Caco-2 (cell line): ENCODE data around the gene RAI1. TPM values are rescaled to one million over a fixed set of nuclear protein-coding genes. Genes with fewer than 3 reads are reported as not detected.
A peak's percentile ranks its signal among the peaks of the same experiment; 100 is the strongest.

ENCODE experiments used
- BruUV-seq: library from RNA; stranded (reverse); fragments of 400-500 nt; replicated peaks from 2 replicates; lab custom pipeline; 2021; lab: Mats Ljungman, UMichigan
- CTCF ChIA-PET: fragments of 300-600 bp; sonication (Branson Sonifier 250); formaldehyde crosslinking; loops from one replicate; lab custom pipeline; 2022; ENCODE audit warnings: antibody characterized with exemption; lab: Charles Lee
- POLR2A ChIA-PET: fragments of 300-600 bp; sonication (Branson Sonifier 250); formaldehyde crosslinking; loops from one replicate; lab custom pipeline; 2022; ENCODE audit warnings: antibody characterized with exemption; lab: Charles Lee
- DNase-seq, 2 experiments: peaks; one replicate each; pipeline versions ENCODE4 v3.0.0 to v3.0.0-alpha.2; 2020 to 2022
- H3K27me3 ChIP-seq: replicated peaks from 2 replicates; pipeline ENCODE4 v1.6.0; 2011; ENCODE audit warnings: low read length; ENCODE audit not compliant: control insufficient read depth, insufficient read depth
- H3K36me3 ChIP-seq: 2 replicates; pipeline ENCODE4 v1.5.1; 2011; ENCODE audit warnings: low read length; ENCODE audit not compliant: control insufficient read depth, insufficient read depth
- H3K4me1 ChIP-seq: fragments of 250-450 bp; sonication (Bioruptor Pico); 2 replicates; pipeline ENCODE4 v1.5.1; 2020; ENCODE audit warnings: mild to moderate bottlenecking
- H3K4me3 ChIP-seq: 2 replicates; pipeline ENCODE4 v1.5.1; 2011; ENCODE audit warnings: low read depth, mild to moderate bottlenecking, control low read depth, low read length
- H3K9me3 ChIP-seq: fragments of 250-450 bp; sonication (Bioruptor Pico); 2 replicates; pipeline ENCODE4 v1.5.1; 2020; ENCODE audit warnings: mild to moderate bottlenecking, moderate library complexity
- H3K27ac Mint-ChIP-seq: one replicate; pipeline ENCODE4 v1.8.0; 2022; ENCODE audit warnings: mixed read lengths; ENCODE audit not compliant: unreplicated experiment
- H3K27me3 Mint-ChIP-seq: one replicate; pipeline ENCODE4 v1.8.0; 2022; ENCODE audit warnings: mixed read lengths; ENCODE audit not compliant: insufficient read depth, unreplicated experiment
- H3K36me3 Mint-ChIP-seq: one replicate; pipeline ENCODE4 v1.8.0; 2022; ENCODE audit warnings: mild to moderate bottlenecking, mixed read lengths; ENCODE audit not compliant: insufficient read depth, unreplicated experiment
- H3K4me1 Mint-ChIP-seq: one replicate; pipeline ENCODE4 v1.8.0; 2022; ENCODE audit warnings: low read depth, mixed read lengths; ENCODE audit not compliant: unreplicated experiment
- H3K4me3 Mint-ChIP-seq: one replicate; pipeline ENCODE4 v1.8.0; 2022; ENCODE audit warnings: mild to moderate bottlenecking, moderate library complexity, mixed read lengths; ENCODE audit not compliant: unreplicated experiment
- H3K9me3 Mint-ChIP-seq: one replicate; pipeline ENCODE4 v1.8.0; 2022; ENCODE audit warnings: mixed read lengths; ENCODE audit not compliant: unreplicated experiment
- intact Hi-C: fragments of 100-400 bp; cut with micrococcal nuclease; formaldehyde crosslinking; loops from one replicate; pipeline ENCODE4 v1.10.0; 2022; ENCODE audit not compliant: unreplicated experiment
- total RNA-seq: library from RNA; stranded (reverse); gene quantifications from 2 replicates; pipeline ENCODE4 v1.2.3, GENCODE V29; 2022
- TF ChIP-seq, protein P1 (sequence below), 2 experiments: fragments of 200-600 bp in 1 of 2; IDR thresholded peaks; 1 replicate in 1 of 2; 2 replicates in 1 of 2; pipeline versions ENCODE4 v1.5.1 to v1.8.0; 2011 to 2022; ENCODE audit warnings: antibody characterized with exemption in 1 of 2, control low read depth in 1 of 2, inconsistent platforms in 1 of 2, low read depth in 1 of 2, low read length in 1 of 2, mild to moderate bottlenecking in 1 of 2, moderate library complexity in 1 of 2; ENCODE audit not compliant: insufficient read depth in 1 of 2, severe bottlenecking in 1 of 2, unreplicated experiment in 1 of 2

RAI1 gene
- total RNA-seq, 1 experiment from 2014 or later = 44.3 TPM

DNA sequence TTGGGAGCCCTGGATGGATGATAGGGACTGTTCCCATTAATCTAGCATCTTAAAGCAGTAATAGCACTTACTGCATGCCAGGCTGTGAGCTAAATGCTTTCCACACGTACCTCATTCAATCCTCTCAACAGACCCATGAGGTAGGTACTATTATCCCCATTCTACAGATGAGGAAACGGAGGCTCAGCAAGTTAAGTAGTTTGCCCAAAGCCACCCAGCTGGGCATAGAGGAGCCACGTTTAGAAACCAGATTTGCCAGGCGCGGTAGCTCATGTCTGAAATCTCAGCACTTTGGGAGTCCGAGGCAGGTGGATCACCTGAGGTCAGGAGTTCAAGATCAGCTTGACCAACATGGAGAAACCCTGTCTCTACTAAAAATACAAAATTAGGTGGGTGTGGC, 2.0 kb upstream of the RAI1 start:
- CTCF ChIA-PET = interaction anchor here (1.4 kb wide), 1 partner anchor 62 kb away, joined by 3 read pairs; no protein-coding TSS in a partner anchor
- Mint-ChIP-seq H3K4me3 (no peak overlapping the region), H3K9me3 (no peaks in the 10 kb centered on the region), H3K4me1 (peaks cover 12% of the 10 kb centered on the region), H3K36me3 (peaks cover 16% of the 10 kb centered on the region), H3K27me3 (no peaks in the 10 kb centered on the region), H3K27ac (no peak overlapping the region)
- no peaks in the 10 kb centered on the region for H3K27me3 ChIP-seq
- no peak overlapping the region for H3K4me3 ChIP-seq
- POLR2A ChIA-PET = no interaction called here
- DNase-seq = no peak
- no peaks in the 10 kb centered on the region for H3K9me3 ChIP-seq
- peaks cover 10% of the 10 kb centered on the region for H3K4me1 ChIP-seq
- TF ChIP-seq, protein P1, sequence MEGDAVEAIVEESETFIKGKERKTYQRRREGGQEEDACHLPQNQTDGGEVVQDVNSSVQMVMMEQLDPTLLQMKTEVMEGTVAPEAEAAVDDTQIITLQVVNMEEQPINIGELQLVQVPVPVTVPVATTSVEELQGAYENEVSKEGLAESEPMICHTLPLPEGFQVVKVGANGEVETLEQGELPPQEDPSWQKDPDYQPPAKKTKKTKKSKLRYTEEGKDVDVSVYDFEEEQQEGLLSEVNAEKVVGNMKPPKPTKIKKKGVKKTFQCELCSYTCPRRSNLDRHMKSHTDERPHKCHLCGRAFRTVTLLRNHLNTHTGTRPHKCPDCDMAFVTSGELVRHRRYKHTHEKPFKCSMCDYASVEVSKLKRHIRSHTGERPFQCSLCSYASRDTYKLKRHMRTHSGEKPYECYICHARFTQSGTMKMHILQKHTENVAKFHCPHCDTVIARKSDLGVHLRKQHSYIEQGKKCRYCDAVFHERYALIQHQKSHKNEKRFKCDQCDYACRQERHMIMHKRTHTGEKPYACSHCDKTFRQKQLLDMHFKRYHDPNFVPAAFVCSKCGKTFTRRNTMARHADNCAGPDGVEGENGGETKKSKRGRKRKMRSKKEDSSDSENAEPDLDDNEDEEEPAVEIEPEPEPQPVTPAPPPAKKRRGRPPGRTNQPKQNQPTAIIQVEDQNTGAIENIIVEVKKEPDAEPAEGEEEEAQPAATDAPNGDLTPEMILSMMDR (IDR thresholded peaks at IDR 0.05; ENCODE audit: insufficient read depth in 1 of 2, low read depth in 1 of 2, low read length in 1 of 2, severe bottlenecking in 1 of 2, unreplicated experiment in 1 of 2) = no peak
- intact Hi-C loops = no loop called here
- no TSS peak for BruUV-seq
- no peaks in the 10 kb centered on the region for H3K36me3 ChIP-seq

DNA sequence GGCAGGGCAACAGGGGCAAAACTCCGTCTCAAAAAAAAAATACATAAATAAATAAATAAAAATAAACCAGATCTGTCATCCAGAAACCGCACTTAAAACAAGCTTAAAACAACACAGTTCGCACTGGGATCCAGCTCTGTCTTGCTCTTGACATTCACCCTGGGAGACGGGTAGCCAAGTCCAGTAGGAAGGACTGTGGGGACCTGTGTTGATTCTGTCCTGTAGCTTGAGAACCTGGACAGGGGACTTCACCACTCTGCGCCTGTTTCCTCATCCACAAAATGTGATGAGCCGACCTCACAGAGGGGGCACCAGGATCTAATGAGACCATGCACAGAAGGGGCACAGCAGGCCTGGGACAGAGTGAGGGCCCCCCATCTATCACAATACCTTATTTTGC, 1.5 kb upstream of the RAI1 start:
- intact Hi-C loops = loop anchor here (5.0 kb wide), 2 partner anchors 103 to 163 kb away; no protein-coding TSS in a partner anchor
- Histone ChIP-seq H3K9me3 (no peaks in the 10 kb centered on the region), H3K27me3 (no peaks in the 10 kb centered on the region), H3K36me3 (no peaks in the 10 kb centered on the region), H3K4me1 (peaks cover 10% of the 10 kb centered on the region), H3K4me3 (no peak overlapping the region)
- ChIA-PET POLR2A (no interaction called here), CTCF (interaction anchor here (0.7 to 1.4 kb wide), 2 partner anchors 62 to 345 kb away, joined by 3 read pairs; no protein-coding TSS in a partner anchor)
- Mint-ChIP-seq H3K36me3 (peaks cover 21% of the 10 kb centered on the region), H3K27me3 (no peaks in the 10 kb centered on the region), H3K27ac (no peak overlapping the region), H3K9me3 (no peaks in the 10 kb centered on the region), H3K4me3 (no peak overlapping the region), H3K4me1 (peaks cover 17% of the 10 kb centered on the region)
- BruUV-seq = no TSS peak
- TF ChIP-seq, protein P1 (IDR thresholded peaks at IDR 0.05; ENCODE audit: insufficient read depth in 1 of 2, low read depth in 1 of 2, low read length in 1 of 2, severe bottlenecking in 1 of 2, unreplicated experiment in 1 of 2) = no peak
- DNase-seq = no peak

DNA sequence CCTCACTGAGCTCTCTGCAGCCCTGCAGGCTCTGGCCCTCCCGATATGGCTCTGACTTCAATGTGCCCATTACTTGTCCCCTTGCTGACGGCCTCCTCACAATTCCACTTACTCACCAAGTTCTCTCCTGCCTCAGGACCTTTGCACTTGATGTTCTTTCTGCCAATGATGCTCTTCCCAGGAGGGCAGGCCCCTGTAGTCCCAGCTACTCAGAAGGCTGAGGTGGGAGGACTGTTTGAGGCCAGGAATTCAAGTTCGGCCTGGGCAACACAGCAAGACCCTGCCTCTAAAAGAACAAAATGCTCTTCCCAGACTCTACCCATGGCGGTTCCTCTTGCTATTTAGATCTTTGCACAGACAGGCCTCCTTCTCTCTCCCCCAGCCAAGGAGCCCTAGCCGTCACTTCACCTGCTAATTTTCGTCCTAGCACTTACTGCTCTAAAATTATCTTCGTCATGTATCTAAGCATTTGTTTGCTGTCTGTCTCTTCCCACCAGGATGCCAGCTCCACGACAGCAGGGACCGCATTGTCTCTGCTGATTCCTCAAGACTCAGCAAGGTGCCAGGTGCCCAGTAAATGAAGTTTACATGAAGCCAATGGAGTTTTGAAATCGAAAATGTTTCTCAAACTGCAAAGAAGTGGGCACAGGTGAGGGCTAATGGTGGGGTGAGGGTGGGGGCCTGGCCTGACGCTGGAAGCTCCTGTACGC, 626 bp upstream of the RAI1 start:
- H3K27me3 Mint-ChIP-seq = no peaks in the 10 kb centered on the region
- H3K9me3 ChIP-seq = no peaks in the 10 kb centered on the region
- no peaks in the 10 kb centered on the region for H3K9me3 Mint-ChIP-seq
- ChIA-PET CTCF (interaction anchor here (0.7 to 1.0 kb wide), 2 partner anchors 12 to 344 kb away, joined by 3 to 5 read pairs; no protein-coding TSS in a partner anchor), POLR2A (no interaction called here)
- intact Hi-C loops = loop anchor here (1.0 to 5.0 kb wide), 3 partner anchors 102 to 180 kb away; no protein-coding TSS in a partner anchor
- H3K36me3 Mint-ChIP-seq = peaks cover 30% of the 10 kb centered on the region
- H3K4me3 ChIP-seq = no peak overlapping the region
- peaks cover 26% of the 10 kb centered on the region for H3K4me1 Mint-ChIP-seq
- TSS peak; percentile 39 for BruUV-seq
- no peak for DNase-seq
- H3K27ac Mint-ChIP-seq = no peak overlapping the region
- H3K36me3 ChIP-seq = no peaks in the 10 kb centered on the region
- H3K4me3 Mint-ChIP-seq = peak overlapping the region; percentile 90
- peaks cover 18% of the 10 kb centered on the region for H3K4me1 ChIP-seq
- TF ChIP-seq, protein P1 (IDR thresholded peaks at IDR 0.05; ENCODE audit: insufficient read depth in 1 of 2, low read depth in 1 of 2, low read length in 1 of 2, severe bottlenecking in 1 of 2, unreplicated experiment in 1 of 2) = no peak
- no peaks in the 10 kb centered on the region for H3K27me3 ChIP-seq
